OCI-LY3 (cell line): ENCODE results near the gene MKLN1.
A peak's percentile ranks its signal among the peaks of the same experiment; 100 is the strongest.

Source experiments
- H2AFZ ChIP-seq: fragments of 200-600, 300-600 bp; shearing (Covaris generic); 2 replicates; pipeline ENCODE4 v1.6.0; 2014; ENCODE audit warnings: antibody characterized with exemption, low read depth, low read length
- H3K27ac ChIP-seq: fragments of 200-600, 300-600 bp; sonication (generic); 2 replicates; pipeline ENCODE4 v1.5.1; 2014; ENCODE audit warnings: mild to moderate bottlenecking, low read length, moderate library complexity, mixed read lengths
- H3K27me3 ChIP-seq: fragments of 200-600, 300-600 bp; sonication (generic); 2 replicates; pipeline ENCODE4 v1.6.1; 2014; ENCODE audit warnings: low read depth, low read length, mixed read lengths
- H3K36me3 ChIP-seq: fragments of 200-600, 300-600 bp; sonication (generic); replicated peaks from 2 replicates; pipeline ENCODE3; 2014; ENCODE audit warnings: low read depth, low read length, mixed read lengths
- H3K4me1 ChIP-seq: fragments of 300-600, 200-600 bp; sonication (generic); 2 replicates; pipeline ENCODE4 v1.6.1; 2014; ENCODE audit warnings: low read length, mixed read lengths
- H3K4me2 ChIP-seq: fragments of 200-600, 300-600 bp; sonication (generic); 2 replicates; pipeline ENCODE4 v1.6.1; 2014; ENCODE audit warnings: low read length, mixed read lengths
- H3K4me3 ChIP-seq: fragments of 300-600, 200-600 bp; sonication (generic); 2 replicates; pipeline ENCODE4 v1.5.1; 2014; ENCODE audit warnings: antibody characterized with exemption, mild to moderate bottlenecking, low read length, moderate library complexity
- H3K79me2 ChIP-seq: fragments of 300-600, 200-600 bp; shearing (Covaris generic); 2 replicates; pipeline ENCODE4 v1.6.1; 2014; ENCODE audit warnings: mild to moderate bottlenecking, low read length, mixed read lengths
- H3K9ac ChIP-seq: fragments of 300-600, 200-600 bp; shearing (Covaris generic); 2 replicates; pipeline ENCODE4 v1.6.0; 2014; ENCODE audit warnings: mild to moderate bottlenecking, low read length, moderate library complexity
- H3K9me3 ChIP-seq: fragments of 200-600, 300-600 bp; shearing (Covaris generic); 2 replicates; pipeline ENCODE4 v1.6.1; 2014; ENCODE audit warnings: low read length, mixed read lengths; ENCODE audit not compliant: insufficient read depth
- H4K20me1 ChIP-seq: fragments of 200-600, 300-600 bp; sonication (generic); 2 replicates; pipeline ENCODE4 v1.6.1; 2016; ENCODE audit warnings: low read length, mixed read lengths; ENCODE audit not compliant: insufficient read depth
- CTCF ChIP-seq: fragments of 200-600, 300-600 bp; sonication (generic); IDR thresholded peaks from 2 replicates; pipeline ENCODE4 v1.5.1; 2014; ENCODE audit warnings: antibody characterized with exemption, low read length, low read depth
- EZH2phosphoT487 ChIP-seq: fragments of 200-600 bp; shearing (Covaris generic); IDR thresholded peaks from 2 replicates; pipeline ENCODE4 v1.6.1; 2018; ENCODE audit warnings: antibody characterized with exemption, mixed run types, low read depth

Gene MKLN1

DNA sequence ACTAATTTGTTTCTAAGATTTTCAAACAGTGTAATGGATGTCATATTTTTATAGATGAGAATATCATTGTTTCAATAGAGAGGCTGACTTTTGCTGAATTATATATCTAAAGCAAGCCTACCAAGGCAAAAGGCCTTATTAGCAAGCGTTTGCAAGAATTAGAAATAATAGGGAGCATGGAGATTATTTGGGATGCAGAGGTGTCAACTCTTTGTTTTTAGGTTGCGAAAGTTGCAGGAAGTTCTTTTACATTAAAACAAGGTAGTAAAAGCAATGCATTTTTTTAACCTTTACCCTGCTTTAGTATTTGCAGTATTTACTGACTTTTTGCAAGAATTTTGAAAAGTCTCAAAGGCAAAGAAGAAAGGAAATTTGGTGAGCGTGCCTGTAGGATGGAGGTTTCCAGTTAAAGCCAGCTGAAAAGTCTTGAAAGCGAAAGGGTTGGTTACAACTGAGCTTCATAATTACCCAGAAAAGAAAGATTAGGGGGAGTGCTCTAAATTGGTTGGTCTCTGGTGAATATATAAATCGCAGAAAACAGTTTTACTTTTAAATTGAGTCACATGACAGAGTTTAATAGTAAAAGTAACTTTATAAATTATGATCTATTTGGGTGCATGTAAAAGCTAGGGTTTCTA lies 81.6 kb downstream of the MKLN1 start:
- TF ChIP-seq EZH2phosphoT487, result no peak
- no peak for TF ChIP-seq CTCF
- H3K36me3 ChIP-seq, result peaks cover 4% of the 10 kb centered on the region
- H3K9ac ChIP-seq, result no peak overlapping the region
- no peak overlapping the region for H2AFZ ChIP-seq
- H4K20me1 ChIP-seq, result no peaks in the 10 kb centered on the region
- H3K4me3 ChIP-seq, result no peak overlapping the region
- H3K4me2 ChIP-seq, result no peak overlapping the region
- H3K79me2 ChIP-seq, result no peaks in the 10 kb centered on the region
- no peak overlapping the region for H3K27ac ChIP-seq
- no peaks in the 10 kb centered on the region for H3K4me1 ChIP-seq
- H3K27me3 ChIP-seq, result no peaks in the 10 kb centered on the region
- no peaks in the 10 kb centered on the region for H3K9me3 ChIP-seq

DNA sequence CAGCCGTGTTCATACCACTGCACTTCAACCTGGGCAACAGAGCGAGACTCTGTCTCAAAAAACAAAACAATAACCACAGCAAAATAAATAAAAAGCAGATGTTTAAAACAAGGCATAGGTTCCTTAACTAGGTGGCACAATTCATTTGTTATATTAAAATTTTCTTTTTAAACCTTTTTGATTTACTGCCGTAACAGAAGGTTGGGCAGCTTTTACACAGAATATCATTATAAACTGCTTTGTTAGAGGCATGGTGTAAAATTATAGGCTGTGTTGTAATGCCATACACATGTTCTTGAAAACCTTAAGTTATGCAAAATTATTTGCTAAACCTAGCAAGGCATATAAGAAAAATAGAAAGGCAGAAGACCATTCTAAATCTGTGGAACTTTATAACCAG lies 84.4 kb downstream of the MKLN1 start:
- Histone ChIP-seq H3K4me1 (no peaks in the 10 kb centered on the region), H4K20me1 (no peaks in the 10 kb centered on the region), H3K9ac (no peak overlapping the region), H3K27me3 (no peaks in the 10 kb centered on the region), H3K79me2 (no peaks in the 10 kb centered on the region), H3K9me3 (no peaks in the 10 kb centered on the region), H3K27ac (no peak overlapping the region), H2AFZ (no peak overlapping the region), H3K4me3 (no peak overlapping the region), H3K4me2 (no peak overlapping the region), H3K36me3 (peaks cover 4% of the 10 kb centered on the region)
- TF ChIP-seq EZH2phosphoT487 (no peak), CTCF (no peak)

GRCh38 chr7:131413711-131414110 lies 86.0 kb downstream of the MKLN1 start:
- no peaks in the 10 kb centered on the region for H3K4me1 ChIP-seq
- H4K20me1 ChIP-seq, result no peaks in the 10 kb centered on the region
- peaks cover 10% of the 10 kb centered on the region for H3K36me3 ChIP-seq

GRCh38 chr7:131424219-131424822 lies 96.6 kb downstream of the MKLN1 start:
- H4K20me1 ChIP-seq, result no peaks in the 10 kb centered on the region
- no peaks in the 10 kb centered on the region for H3K4me1 ChIP-seq
- H3K9ac ChIP-seq, result no peak overlapping the region
- H3K9me3 ChIP-seq, result no peaks in the 10 kb centered on the region
- peaks cover 2% of the 10 kb centered on the region for H3K36me3 ChIP-seq
- no peak overlapping the region for H3K4me2 ChIP-seq
- no peak overlapping the region for H3K4me3 ChIP-seq
- H3K27me3 ChIP-seq, result no peaks in the 10 kb centered on the region
- no peak overlapping the region for H3K27ac ChIP-seq
- no peaks in the 10 kb centered on the region for H3K79me2 ChIP-seq
- H2AFZ ChIP-seq, result no peak overlapping the region
- TF ChIP-seq CTCF (peak; percentile 70), EZH2phosphoT487 (no peak)

More at GRCh38 chr7:131413711-131414110, 86.0 kb downstream of the MKLN1 start:
- Histone ChIP-seq H3K4me3 (no peak overlapping the region), H3K79me2 (no peaks in the 10 kb centered on the region), H2AFZ (no peak overlapping the region), H3K27ac (no peak overlapping the region), H3K9me3 (no peaks in the 10 kb centered on the region), H3K27me3 (no peaks in the 10 kb centered on the region), H3K9ac (no peak overlapping the region), H3K4me2 (no peak overlapping the region)
- no peak for TF ChIP-seq EZH2phosphoT487
